ENCODE results near the gene KLHDC9. TPM values are rescaled to one million over a fixed set of nuclear protein-coding genes. Genes with fewer than 3 reads are reported as not detected.

The KLHDC9 gene
- total and polyA plus RNA-seq, 2 of the 13 experiments (the other 11 are each of a cell fraction or from before 2014, with no cell fraction given): 2.9 TPM

DNA sequence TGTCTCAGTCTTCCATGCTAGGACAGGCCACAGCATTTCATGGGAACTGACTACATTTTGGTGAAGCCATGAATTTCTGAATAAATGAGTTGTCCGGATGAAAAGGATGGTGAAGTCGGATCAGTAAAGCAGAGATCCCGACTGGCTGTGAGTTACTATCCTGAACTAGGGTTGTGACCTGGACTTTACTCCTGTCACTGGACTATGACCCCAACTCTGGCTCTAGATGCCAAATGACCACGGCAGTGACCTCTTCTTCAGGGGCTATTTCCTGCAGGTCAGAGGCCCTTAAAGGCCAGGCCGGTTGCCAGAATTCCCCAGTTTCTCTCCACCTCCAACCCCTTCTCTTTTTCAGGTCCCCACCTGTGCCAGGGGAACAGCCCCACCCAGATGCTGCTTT is 7.1 kb upstream of the KLHDC9 start:
- WGBS (ENCODE audit: low lambda C conversion rate): 4% methylated on average over 4 of the region's 5 CpGs
- TF ChIP-seq NR2F2 (IDR thresholded peaks at IDR 0.05; ENCODE audit: borderline replicate concordance, low read depth) (peak; percentile 49; the same call in 1 of the 2 replicates), SPEN (CRISPR knock-in tag; IDR thresholded peaks at IDR 0.05; ENCODE audit: low read depth) (no peak), RARA (CRISPR knock-in tag; IDR thresholded peaks at IDR 0.05) (peak; percentile 75), HNF4A (CRISPR knock-in tag; IDR thresholded peaks at IDR 0.05) (peak; percentile 74), SCMH1 (CRISPR knock-in tag; IDR thresholded peaks at IDR 0.05; ENCODE audit: borderline replicate concordance) (no peak), NR2F1 (CRISPR knock-in tag; IDR thresholded peaks at IDR 0.05) (peak; percentile 47 to 61; a peak in 1 of 4 replicates), NR2F6 (IDR thresholded peaks at IDR 0.05) (peak; percentile 39; the same call in 1 of the 2 replicates), NR2F6 (CRISPR knock-in tag; IDR thresholded peaks at IDR 0.05) (peak; percentile 35; the same call in 1 of the 2 replicates), ZNF251 (CRISPR knock-in tag; IDR thresholded peaks at IDR 0.05) (no peak), NR2C2 (CRISPR knock-in tag; IDR thresholded peaks at IDR 0.05; ENCODE audit: borderline replicate concordance) (peak; percentile 60; the same call in 1 of the 2 replicates), TBP (CRISPR knock-in tag; IDR thresholded peaks at IDR 0.05) (no peak), NCOR1 (IDR thresholded peaks at IDR 0.05; ENCODE audit: borderline replicate concordance, low read length) (peak; percentile 53)
- TF ChIP-seq, protein P1, sequence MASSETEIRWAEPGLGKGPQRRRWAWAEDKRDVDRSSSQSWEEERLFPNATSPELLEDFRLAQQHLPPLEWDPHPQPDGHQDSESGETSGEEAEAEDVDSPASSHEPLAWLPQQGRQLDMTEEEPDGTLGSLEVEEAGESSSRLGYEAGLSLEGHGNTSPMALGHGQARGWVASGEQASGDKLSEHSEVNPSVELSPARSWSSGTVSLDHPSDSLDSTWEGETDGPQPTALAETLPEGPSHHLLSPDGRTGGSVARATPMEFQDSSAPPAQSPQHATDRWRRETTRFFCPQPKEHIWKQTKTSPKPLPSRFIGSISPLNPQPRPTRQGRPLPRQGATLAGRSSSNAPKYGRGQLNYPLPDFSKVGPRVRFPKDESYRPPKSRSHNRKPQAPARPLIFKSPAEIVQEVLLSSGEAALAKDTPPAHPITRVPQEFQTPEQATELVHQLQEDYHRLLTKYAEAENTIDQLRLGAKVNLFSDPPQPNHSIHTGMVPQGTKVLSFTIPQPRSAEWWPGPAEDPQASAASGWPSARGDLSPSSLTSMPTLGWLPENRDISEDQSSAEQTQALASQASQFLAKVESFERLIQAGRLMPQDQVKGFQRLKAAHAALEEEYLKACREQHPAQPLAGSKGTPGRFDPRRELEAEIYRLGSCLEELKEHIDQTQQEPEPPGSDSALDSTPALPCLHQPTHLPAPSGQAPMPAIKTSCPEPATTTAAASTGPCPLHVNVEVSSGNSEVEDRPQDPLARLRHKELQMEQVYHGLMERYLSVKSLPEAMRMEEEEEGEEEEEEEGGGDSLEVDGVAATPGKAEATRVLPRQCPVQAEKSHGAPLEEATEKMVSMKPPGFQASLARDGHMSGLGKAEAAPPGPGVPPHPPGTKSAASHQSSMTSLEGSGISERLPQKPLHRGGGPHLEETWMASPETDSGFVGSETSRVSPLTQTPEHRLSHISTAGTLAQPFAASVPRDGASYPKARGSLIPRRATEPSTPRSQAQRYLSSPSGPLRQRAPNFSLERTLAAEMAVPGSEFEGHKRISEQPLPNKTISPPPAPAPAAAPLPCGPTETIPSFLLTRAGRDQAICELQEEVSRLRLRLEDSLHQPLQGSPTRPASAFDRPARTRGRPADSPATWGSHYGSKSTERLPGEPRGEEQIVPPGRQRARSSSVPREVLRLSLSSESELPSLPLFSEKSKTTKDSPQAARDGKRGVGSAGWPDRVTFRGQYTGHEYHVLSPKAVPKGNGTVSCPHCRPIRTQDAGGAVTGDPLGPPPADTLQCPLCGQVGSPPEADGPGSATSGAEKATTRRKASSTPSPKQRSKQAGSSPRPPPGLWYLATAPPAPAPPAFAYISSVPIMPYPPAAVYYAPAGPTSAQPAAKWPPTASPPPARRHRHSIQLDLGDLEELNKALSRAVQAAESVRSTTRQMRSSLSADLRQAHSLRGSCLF (CRISPR knock-in tag; IDR thresholded peaks at IDR 0.05; ENCODE audit: borderline replicate concordance): no peak
- Histone ChIP-seq H3K4me2 (ENCODE audit: low read depth, low read length) (no peak overlapping the region), H3K9ac (ENCODE audit: insufficient read depth, low read depth, low read length) (no peak overlapping the region), H3K27ac (ENCODE audit: extremely low read length, insufficient read depth, low read length) (no peak overlapping the region), H3K9me3 (ENCODE audit: low read length) (no peaks in the 10 kb centered on the region), H3K36me3 (replicated peaks in 1 of 2; ENCODE audit: control insufficient read depth in 1 of 2, insufficient read depth in 2 of 2, low read length in 2 of 2) (no peaks in the 10 kb centered on the region), H4K20me1 (ENCODE audit: insufficient read depth, low read length) (no peaks in the 10 kb centered on the region), H3K4me3 (replicated peaks in 1 of 3; ENCODE audit: insufficient read depth in 1 of 3, low read depth in 2 of 3, low read length in 3 of 3) (no peak overlapping the region), H3K27me3 (ENCODE audit: control insufficient read depth in 1 of 2, insufficient read depth in 2 of 2, low read length in 2 of 2) (peaks cover 3 to 38% of the 10 kb centered on the region in 2 experiments; a peak in 3 of 5 replicates), H3K79me2 (ENCODE audit: insufficient read depth, low read length) (no peaks in the 10 kb centered on the region), H3K4me1 (ENCODE audit: insufficient read depth, low read length) (peaks cover 16% of the 10 kb centered on the region), H2AFZ (ENCODE audit: low read length) (no peak overlapping the region)
- FAIRE-seq (no peak), DNase-seq (ENCODE audit: low spot score) (no peak), ATAC-seq (no peak)
- no TSS peak for BruUV-seq (replicated peaks)
- intact Hi-C loops (cut with micrococcal nuclease; ENCODE audit: unreplicated experiment): no loop called here
- in situ Hi-C loops (cut with HindIII; ENCODE audit: extremely low pct_ligation_motif_present, low pct_unique_long_range_greater_than_20kb): loop anchor here (10.0 kb wide), 1 partner anchor 96 kb away; no protein-coding TSS in a partner anchor
- ChIA-PET POLR2A (no interaction called here), CTCF (ENCODE audit: low intra/inter-chr PET ratio, low total read pairs) (no interaction called here)

Data from HepG2 (cell line).